Heart right ventricle (tissue), 16 donors: ENCODE measurements around the gene ZBTB8OS. TPM values are rescaled to one million over a fixed set of nuclear protein-coding genes. Genes with fewer than 3 reads are reported as not detected.

Experiments used
- ATAC-seq, 8 donors: fragments of 200-7000 bp; cut with Tn5 transposase; one replicate each; pipeline ENCODE4 v1.9.1; 2020; ENCODE audit warnings: mild to moderate bottlenecking in 8 of 8, moderate library complexity in 8 of 8, moderate number of reproducible peaks in 1 of 8
- DNase-seq, 2 donors: peaks; one replicate each; pipeline ENCODE4 v3.0.0-alpha.2; 2020
- H3K27ac ChIP-seq, 10 donors: fragments of 200-600 bp; sonication (generic) in 2 of 10; one replicate each; pipeline versions ENCODE4 v1.5.0 to v1.8.0; 2020 to 2022; ENCODE audit warnings: mild to moderate bottlenecking in 3 of 10
- H3K27me3 ChIP-seq, 7 donors: fragments of 200-600 bp; one replicate each; pipeline ENCODE4 v1.8.0; 2021 to 2022; ENCODE audit warnings: mild to moderate bottlenecking in 2 of 7
- H3K36me3 ChIP-seq, 9 donors: fragments of 200-600 bp; sonication (generic) in 1 of 9; one replicate each; pipeline versions ENCODE4 v1.5.0 to v1.8.0; 2020 to 2022; ENCODE audit warnings: mild to moderate bottlenecking in 2 of 9
- H3K4me1 ChIP-seq, 9 donors: fragments of 200-600 bp; sonication (generic) in 1 of 9; one replicate each; pipeline versions ENCODE4 v1.5.0 to v1.8.0; 2020 to 2022; ENCODE audit warnings: mild to moderate bottlenecking in 4 of 9
- H3K4me3 ChIP-seq, 10 donors: fragments of 200-600 bp; sonication (generic) in 2 of 10; one replicate each; pipeline versions ENCODE4 v1.5.0 to v1.8.0; 2020 to 2022; ENCODE audit warnings: mild to moderate bottlenecking in 7 of 10, moderate library complexity in 2 of 10
- H3K9me3 ChIP-seq, 11 donors: fragments of 200-600 bp in 10 of 11; sonication (generic) in 2 of 11; one replicate each; pipeline versions ENCODE4 v1.5.0 to v1.8.0; 2013 to 2022; ENCODE audit warnings: mild to moderate bottlenecking in 2 of 11, control low read depth in 1 of 11, moderate library complexity in 1 of 11
- CTCF ChIP-seq, 9 donors: fragments of 200-600 bp; sonication (generic) in 2 of 9; IDR thresholded peaks; one replicate each; pipeline versions ENCODE4 v1.5.0 to v1.8.0; 2021 to 2022; ENCODE audit warnings: antibody characterized with exemption in 9 of 9, mild to moderate bottlenecking in 5 of 9, moderate library complexity in 1 of 9
- WGBS, 2 donors: extraction: QIAGEN DNeasy Blood & Tissue Kit; methylation state at CpG; one replicate each; pipeline ENCODE4 v1.1.7; 2013; ENCODE audit warnings: inconsistent platforms in 1 of 2; 5-methylcytosine and 5-hydroxymethylcytosine counted together
- intact Hi-C, 10 donors: fragments of 100-400 bp; cut with DNase I; formaldehyde crosslinking; loops; one replicate each; pipeline versions ENCODE4 v1.11.1 to v1.14.2; 2022
- polyA plus RNA-seq, 2 donors: library from polyadenylated mRNA; stranded (reverse); fragments of 200-250 nt; gene quantifications; one replicate each; pipeline ENCODE4 v1.2.3, GENCODE V29; 2013
- total RNA-seq, 10 donors: library from RNA; stranded (reverse); fragmentation: NEBNext Ultra II Directional in 3 of 10; extraction: Animal tissue kit (Norgen Biotek cat#: 25700) in 3 of 10; gene quantifications; one replicate each; pipeline versions ENCODE4 v1.2.1 to v1.2.4, GENCODE V29; 2021 to 2023
- donor health status: Arrhythmogenic right ventricular cardiomyopathy.
- donor health status: ischemic (EF 13 %, LVEDD 7.1; RV severe dilation, severe dysfunction).
- donor health status: healthy with polysubstance abuse.
- donor health status: DM: no; HTN: yes; CAD: no.
- donor health status: DM: no; HTN: no; CAD: no.
- donor health status: ischemic (EF 25% LVEDD 6.9; RV normal size, moderate dysfunction).
- donor health status: ischemic (EF 25% LVEDD 5.7; RV mildly dilated, moderate dysfunction).
- donor health status: healthy.
- donor health status: DM: yes; HTN: yes; CAD: no.
- donor health status: Ischemic cardiomyopathy.
- donor health status: ischemic (EF 35%, LVEDD 5.7; RV mildly dilated, moderate dysfunction).
- donor health status: nonischemic (EF 11% LVEDD 7.7; RV severe dilation, severe dysfunction).
- donor health status: DM: yes; HTN: yes; CAD: no.
- donor health status: PGD.
- donor health status: ischemic (EF 29% LVEDD 5.4; RV normal size, mild dysfunction).
- donor health status: nonischemic (EF 23%, LVEDD 6.1; RV moderate dilation, normal function).

ZBTB8OS gene
- total and polyA plus RNA-seq, 12 donors = 27.5 to 65.0 (median 33.4) TPM

- WGBS, 2 donors = 4 to 5% methylated on average over 35 of the region's 35 CpGs
- intact Hi-C loops = loop anchor here in 4 of 10 donors (2.0 to 10.0 kb wide), 5 partner anchors 38 to 168 kb away; partner anchors contain the start of genes RBBP4 (in 1 of the 4) and ZBTB8OS (in 1 of the 4)
- Histone ChIP-seq H3K27me3 (no peaks in the 10 kb centered on the region), H3K36me3 (peaks cover 0 to 10% (median 0%) of the 10 kb centered on the region in 9 donors), H3K27ac (peak overlapping the region in 9 of 10 donors; percentile 45 to 82 (median 63)), H3K9me3 (no peaks in the 10 kb centered on the region), H3K4me3 (peak overlapping the region; percentile 26 to 68 (median 50)), H3K4me1 (peaks cover 0 to 16% (median 5%) of the 10 kb centered on the region in 9 donors)
- TF ChIP-seq CTCF (IDR thresholded peaks at IDR 0.05) = peak in 7 of 9 donors; percentile 31 to 55 (median 46)
- ATAC-seq (peak; percentile 99 to 100 (median 100)), DNase-seq (peak; percentile 84 to 89)
These were observed 38.0 kb downstream of the ZBTB8OS start for GRCh38 chr1:32612189-32612881.

- TF ChIP-seq CTCF (IDR thresholded peaks at IDR 0.05) = no peak
These were observed 38.5 kb downstream of the ZBTB8OS start for GRCh38 chr1:32611859-32612188.

GRCh38 chr1:32609180-32609579 is 41.2 kb downstream of the ZBTB8OS start:
- intact Hi-C loops = loop anchor here in 1 of 10 donors (10.0 kb wide), 1 partner anchor 84 kb away; no protein-coding TSS in a partner anchor
- DNase-seq (no peak), ATAC-seq (no peak)
- WGBS, 2 donors = 81 to 86% methylated on average over 4 of the region's 4 CpGs
- Histone ChIP-seq H3K9me3 (no peaks in the 10 kb centered on the region), H3K27ac (no peak overlapping the region), H3K4me3 (no peak overlapping the region), H3K36me3 (peaks cover 0 to 27% (median 0%) of the 10 kb centered on the region in 9 donors), H3K4me1 (peaks cover 0 to 16% (median 5%) of the 10 kb centered on the region in 9 donors), H3K27me3 (no peaks in the 10 kb centered on the region)
- no peak for TF ChIP-seq CTCF (IDR thresholded peaks at IDR 0.05)

More at GRCh38 chr1:32611859-32612188, 38.5 kb downstream of the ZBTB8OS start:
- Histone ChIP-seq H3K36me3 (peaks cover 0 to 14% (median 0%) of the 10 kb centered on the region in 9 donors), H3K27me3 (no peaks in the 10 kb centered on the region), H3K27ac (peak overlapping the region in 9 of 10 donors; percentile 45 to 82 (median 63)), H3K4me3 (peak overlapping the region; percentile 26 to 68 (median 50)), H3K9me3 (no peaks in the 10 kb centered on the region), H3K4me1 (peaks cover 0 to 16% (median 5%) of the 10 kb centered on the region in 9 donors)
- WGBS, 2 donors = 7 to 10% methylated on average over 12 of the region's 12 CpGs
- peak in 1 of 8 donors; percentile 58 for ATAC-seq
- intact Hi-C loops = loop anchor here in 4 of 10 donors (2.0 to 10.0 kb wide), 5 partner anchors 39 to 167 kb away; partner anchors contain the start of genes RBBP4 (in 1 of the 4) and ZBTB8OS (in 1 of the 4)
- no peak for DNase-seq

GRCh38 chr1:32606565-32607371 is 43.6 kb downstream of the ZBTB8OS start:
- no peak for TF ChIP-seq CTCF (IDR thresholded peaks at IDR 0.05)
- Histone ChIP-seq H3K36me3 (peaks cover 0 to 34% (median 0%) of the 10 kb centered on the region in 9 donors), H3K27ac (no peak overlapping the region), H3K4me3 (no peak overlapping the region), H3K4me1 (peaks cover 0 to 6% (median 0%) of the 10 kb centered on the region in 9 donors), H3K9me3 (no peaks in the 10 kb centered on the region), H3K27me3 (no peaks in the 10 kb centered on the region)
- no peak for DNase-seq
- 93% methylated on average over 11 of the region's 11 CpGs for WGBS, 2 donors
- intact Hi-C loops = loop anchor here in 1 of 10 donors (10.0 kb wide), 1 partner anchor 82 kb away; no protein-coding TSS in a partner anchor
- ATAC-seq = no peak
